ENCODE measurements around the gene SLCO4C1.

GRCh38 chr5:102294886-102295395 is 1.1 kb downstream of the SLCO4C1 start:
- TF ChIP-seq CTCF (IDR thresholded peaks at IDR 0.05) (no peak), POLR2A (IDR thresholded peaks at IDR 0.05) (no peak)
